GM12892 (cell line): ENCODE results near the gene RABL6.

Source experiments
- POLR2A ChIP-seq: IDR thresholded peaks from 2 replicates; pipeline ENCODE4 v1.6.1; 2011; ENCODE audit warnings: low read depth, low read length, control low read depth
- POLR2AphosphoS5 ChIP-seq: IDR thresholded peaks from 2 replicates; pipeline ENCODE4 v1.6.1; 2011; ENCODE audit warnings: low read depth, low read length, control low read depth
- TAF1 ChIP-seq: IDR thresholded peaks from 2 replicates; pipeline ENCODE4 v1.6.1; 2011; ENCODE audit warnings: low read depth, mild to moderate bottlenecking, control low read depth, low read length, borderline replicate concordance

GRCh38 chr9:136886610-136887597, 79.2 kb downstream of the RABL6 start:
- TF ChIP-seq POLR2AphosphoS5 (no peak), POLR2A (peak; percentile 52; the same call in 1 of the 2 replicates), TAF1 (0 out of 2 replicates have a peak, but pooled peaks have one; percentile 11)
